A549 (cell line): ENCODE results near the gene C11orf87. TPM values are rescaled to one million over a fixed set of nuclear protein-coding genes. Genes with fewer than 3 reads are reported as not detected.

ENCODE experiments used
- ATAC-seq, 2 experiments: fragments of 200-7000 bp in 1 of 2; fragments of >200 bp in 1 of 2; cut with Nextera tagmentation in 1 of 2; cut with Tn5 transposase in 1 of 2; 3 replicates each; pipeline versions ENCODE4 v1.8.0 to v1.9.1; 2018 to 2020; ENCODE audit warnings: mild to moderate bottlenecking in 1 of 2, moderate library complexity in 1 of 2
- CTCF ChIA-PET: fragments of 300-600 bp; sonication (Branson Sonifier 250); formaldehyde crosslinking; extraction: SDS; loops from one replicate; lab custom pipeline; 2021; ENCODE audit warnings: antibody characterized with exemption, inconsistent platforms; lab: Yijun Ruan, JAX
- POLR2A ChIA-PET: fragments of 350-600 bp; formaldehyde crosslinking; extraction: SDS; loops from one replicate; lab custom pipeline; 2021; ENCODE audit warnings: antibody characterized with exemption, inconsistent platforms; lab: Yijun Ruan, JAX
- DNase-seq, 2 experiments: peaks; one replicate each; pipeline versions ENCODE4 v3.0.0 to v3.0.0-alpha.2; 2011 to 2016; ENCODE audit warnings: low read depth in 1 of 2, low spot score in 1 of 2
- FAIRE-seq: peaks from 2 replicates; lab custom pipeline; 2011; peaks lifted over from hg19 to GRCh38; lab: Jason Lieb, UNC
- H3K27ac ChIP-seq, 2 experiments: fragments of >200 bp; sonication (Bioruptor Twin); formaldehyde crosslinking; 3 replicates each; pipeline ENCODE4 v1.5.1; 2016 to 2017
- H3K4me1 ChIP-seq: fragments of >200 bp; sonication (Bioruptor Twin); formaldehyde crosslinking; 3 replicates; pipeline ENCODE4 v1.6.1; 2016
- H3K4me2 ChIP-seq: fragments of >200 bp; sonication (Bioruptor Twin); formaldehyde crosslinking; 3 replicates; pipeline ENCODE4 v1.6.1; 2016
- H3K4me3 ChIP-seq: fragments of >200 bp; sonication (Bioruptor Twin); formaldehyde crosslinking; 3 replicates; pipeline ENCODE4 v1.5.1; 2016
- H3K9me3 ChIP-seq: fragments of >200 bp; sonication (Bioruptor Twin); formaldehyde crosslinking; 3 replicates; pipeline ENCODE4 v1.6.1; 2016
- EP300 ChIP-seq, 2 experiments: fragments of >200 bp; sonication (Bioruptor Twin); formaldehyde crosslinking; IDR thresholded peaks; 2 replicates in 1 of 2; 3 replicates in 1 of 2; pipeline ENCODE4 v1.6.1; 2016 to 2017
- ESRRA ChIP-seq: fragments of 150-350 bp; IDR thresholded peaks from 2 replicates; pipeline ENCODE4 v1.6.1; 2014; ENCODE audit warnings: mild to moderate bottlenecking, low read length, borderline replicate concordance
- WGBS: methylation state at CpG from one replicate; pipeline ENCODE4 v1.1.6; 2017; ENCODE audit errors: missing lambda C conversion rate; 5-methylcytosine and 5-hydroxymethylcytosine counted together
- polyA plus RNA-seq, 4 experiments: library from polyadenylated mRNA; depleted of rRNA in 3 of 4; stranded (reverse); fragments of >200 nt; fragmentation: RNase III in 1 of 4; extraction: RNeasy Plus Mini Kit Qiagen cat#74134 plus additional on column Dnase treatment in 1 of 4; gene quantifications; 2 replicates in 3 of 4; 3 replicates in 1 of 4; pipeline ENCODE4 v1.2.3, GENCODE V29; 2011 to 2017

C11orf87 gene
- polyA plus RNA-seq, 2 of the 4 experiments (the other 2 are of a cell fraction), result 0.04 TPM; not detected in 1

DNA sequence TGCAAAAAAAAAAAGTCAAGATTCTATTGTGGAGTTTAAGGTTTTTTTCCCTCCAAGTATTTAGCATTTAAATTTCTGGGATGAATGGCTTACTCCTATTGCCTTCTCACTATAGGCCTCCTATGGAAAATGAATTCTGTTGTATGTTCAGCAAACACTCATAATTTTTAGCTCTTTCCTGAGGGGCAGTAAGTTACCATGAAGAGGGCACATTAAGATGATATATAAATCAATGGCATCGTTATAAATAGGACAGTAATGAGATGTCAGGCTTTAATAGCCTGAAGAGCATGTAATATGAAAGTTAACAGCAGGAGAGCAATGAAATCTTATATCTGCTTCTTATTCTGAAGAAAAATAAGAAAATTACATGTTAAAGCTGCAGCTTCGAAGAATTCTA lies 32.9 kb downstream of the C11orf87 start:
- Histone ChIP-seq H3K9me3 (no peaks in the 10 kb centered on the region), H3K4me2 (no peak overlapping the region), H3K4me3 (no peak overlapping the region), H3K27ac (no peak overlapping the region), H3K4me1 (no peaks in the 10 kb centered on the region)
- WGBS, result 4% methylated on average over 2 of the region's 2 CpGs
- ChIA-PET CTCF (no interaction called here), POLR2A (no interaction called here)
- DNase-seq (no peak), FAIRE-seq (no peak), ATAC-seq (no peak)
- no peak for TF ChIP-seq ESRRA
- TF ChIP-seq EP300 (IDR thresholded peaks at IDR 0.05), result no peak
